Measurements from ENCODE around the gene OPN1MW. TPM values are rescaled to one million over a fixed set of nuclear protein-coding genes. Genes with fewer than 3 reads are reported as not detected.
"Not testable (repeated sequence)": the region's sequence is repeated elsewhere in the genome, so short reads cannot be mapped to it uniquely, and the experiment has no call there.

OPN1MW gene
- polyA plus RNA-seq (2012; rRNA removed), result not detected in 2 replicates
- polyA plus RNA-seq (2012; cell fraction: cytosol; rRNA removed), result not detected in 2 replicates
- not detected in 2 replicates for polyA plus RNA-seq (2012; cell fraction: nucleus; rRNA removed)

DNA sequence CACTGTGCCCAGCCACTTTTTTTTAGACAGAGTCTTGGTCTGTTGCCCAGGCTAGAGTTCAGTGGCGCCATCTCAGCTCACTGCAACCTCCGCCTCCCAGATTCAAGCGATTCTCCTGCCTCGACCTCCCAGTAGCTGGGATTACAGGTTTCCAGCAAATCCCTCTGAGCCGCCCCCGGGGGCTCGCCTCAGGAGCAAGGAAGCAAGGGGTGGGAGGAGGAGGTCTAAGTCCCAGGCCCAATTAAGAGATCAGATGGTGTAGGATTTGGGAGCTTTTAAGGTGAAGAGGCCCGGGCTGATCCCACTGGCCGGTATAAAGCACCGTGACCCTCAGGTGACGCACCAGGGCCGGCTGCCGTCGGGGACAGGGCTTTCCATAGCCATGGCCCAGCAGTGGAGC lies at the start of gene OPN1MW:
TSS of gene OPN1MW (plus strand) at position 301 of the 400 bp plus-strand sequence. CDS start at position 383, 82 bp downstream.
- H3K4me3 ChIP-seq (ENCODE audit: low read depth in 2 of 2, low read length in 1 of 2); CTCF ChIA-PET; H3K27ac ChIP-seq (ENCODE audit: low read depth in 2 of 2, low read length in 1 of 2); H3K4me1 ChIP-seq (ENCODE audit: control insufficient read depth in 1 of 2, insufficient read depth in 2 of 2, low read depth in 1 of 2, low read length in 1 of 2); H3K79me2 ChIP-seq (ENCODE audit: insufficient read depth); H3F3A ChIP-seq (replicated peaks; ENCODE audit: insufficient read depth); H3K4me2 ChIP-seq; POLR2A ChIA-PET; H3K9me2 ChIP-seq; H3K27me3 ChIP-seq (ENCODE audit: insufficient read depth); H3K9ac ChIP-seq; H3K9me3 ChIP-seq; H2AFZ ChIP-seq (ENCODE audit: low read depth); H3K36me3 ChIP-seq (replicated peaks in 1 of 2; ENCODE audit: control insufficient read depth in 1 of 2, insufficient read depth in 2 of 2, low read length in 1 of 2); H4K20me1 ChIP-seq (ENCODE audit: insufficient read depth); DNase-seq: not testable (repeated sequence)
- no CpG with 5 or more reads among the region's 14 CpGs for WGBS (ENCODE audit: low lambda C conversion rate)

DNA sequence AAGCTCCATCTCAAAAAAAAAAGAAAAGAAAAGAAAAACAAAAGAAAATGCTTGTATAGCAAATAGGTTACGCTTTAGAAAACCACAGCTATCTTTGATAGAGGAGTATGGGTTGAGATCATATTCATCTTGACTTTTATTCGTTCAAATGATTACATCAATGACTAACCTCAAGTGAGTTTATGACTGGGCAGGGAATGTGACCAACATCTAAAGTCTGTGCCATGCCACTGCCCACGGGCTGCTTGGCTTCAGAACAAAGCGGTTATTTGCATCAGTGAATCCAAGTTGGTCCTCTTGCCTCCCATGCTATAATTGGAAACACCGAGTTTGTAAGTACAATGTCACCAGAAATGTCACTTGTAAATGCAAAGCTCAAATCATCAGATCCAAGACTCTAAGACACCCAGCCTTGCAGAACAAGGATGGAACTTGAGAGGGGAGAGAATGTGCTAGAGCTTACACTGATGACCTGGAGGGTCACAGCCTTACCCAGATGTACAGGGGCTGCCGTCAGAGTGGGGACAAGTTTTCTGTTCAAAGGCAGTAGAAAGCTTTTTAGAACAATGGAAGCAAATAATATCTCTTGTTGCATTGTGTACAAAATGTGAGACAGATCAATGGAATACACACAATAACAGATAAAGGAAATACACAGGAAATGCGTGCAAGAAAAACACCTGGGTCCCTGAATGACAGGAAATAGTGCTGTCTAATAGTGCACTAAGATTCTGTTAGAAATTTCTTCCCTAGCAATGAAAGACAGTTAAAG lies 46.8 kb upstream of the OPN1MW start:
- WGBS (ENCODE audit: low lambda C conversion rate), result 33% methylated on average over 7 of the region's 7 CpGs
- no peaks in the 10 kb centered on the region for H3K79me2 ChIP-seq (ENCODE audit: insufficient read depth)
- no peak overlapping the region for H2AFZ ChIP-seq (ENCODE audit: low read depth)
- no peak overlapping the region for H3K27ac ChIP-seq (ENCODE audit: low read depth in 2 of 2, low read length in 1 of 2)
- no peak overlapping the region for H3K9ac ChIP-seq
- H4K20me1 ChIP-seq (ENCODE audit: insufficient read depth), result no peaks in the 10 kb centered on the region
- no peak overlapping the region for H3K4me2 ChIP-seq
- no peaks in the 10 kb centered on the region for H3K9me2 ChIP-seq
- H3K9me3 ChIP-seq, result no peaks in the 10 kb centered on the region
- ChIA-PET POLR2A (no interaction called here), CTCF (interaction anchor here (0.9 to 1.3 kb wide), 4 partner anchors 12 to 535 kb away, joined by 3 to 7 read pairs (median 6); no protein-coding TSS in a partner anchor)
- H3K4me3 ChIP-seq (ENCODE audit: low read depth in 2 of 2, low read length in 1 of 2), result no peak overlapping the region
- H3K27me3 ChIP-seq (ENCODE audit: insufficient read depth), result peaks cover 39% of the 10 kb centered on the region; the same call in 1 of the 2 replicates
- H3K4me1 ChIP-seq (ENCODE audit: control insufficient read depth in 1 of 2, insufficient read depth in 2 of 2, low read depth in 1 of 2, low read length in 1 of 2), result no peaks in the 10 kb centered on the region
- H3F3A ChIP-seq (replicated peaks; ENCODE audit: insufficient read depth), result no peaks in the 10 kb centered on the region
- DNase-seq, result no peak
- TF ChIP-seq, protein P1, sequence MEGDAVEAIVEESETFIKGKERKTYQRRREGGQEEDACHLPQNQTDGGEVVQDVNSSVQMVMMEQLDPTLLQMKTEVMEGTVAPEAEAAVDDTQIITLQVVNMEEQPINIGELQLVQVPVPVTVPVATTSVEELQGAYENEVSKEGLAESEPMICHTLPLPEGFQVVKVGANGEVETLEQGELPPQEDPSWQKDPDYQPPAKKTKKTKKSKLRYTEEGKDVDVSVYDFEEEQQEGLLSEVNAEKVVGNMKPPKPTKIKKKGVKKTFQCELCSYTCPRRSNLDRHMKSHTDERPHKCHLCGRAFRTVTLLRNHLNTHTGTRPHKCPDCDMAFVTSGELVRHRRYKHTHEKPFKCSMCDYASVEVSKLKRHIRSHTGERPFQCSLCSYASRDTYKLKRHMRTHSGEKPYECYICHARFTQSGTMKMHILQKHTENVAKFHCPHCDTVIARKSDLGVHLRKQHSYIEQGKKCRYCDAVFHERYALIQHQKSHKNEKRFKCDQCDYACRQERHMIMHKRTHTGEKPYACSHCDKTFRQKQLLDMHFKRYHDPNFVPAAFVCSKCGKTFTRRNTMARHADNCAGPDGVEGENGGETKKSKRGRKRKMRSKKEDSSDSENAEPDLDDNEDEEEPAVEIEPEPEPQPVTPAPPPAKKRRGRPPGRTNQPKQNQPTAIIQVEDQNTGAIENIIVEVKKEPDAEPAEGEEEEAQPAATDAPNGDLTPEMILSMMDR (IDR thresholded peaks at IDR 0.05), result no peak
- TF ChIP-seq, protein P2, sequence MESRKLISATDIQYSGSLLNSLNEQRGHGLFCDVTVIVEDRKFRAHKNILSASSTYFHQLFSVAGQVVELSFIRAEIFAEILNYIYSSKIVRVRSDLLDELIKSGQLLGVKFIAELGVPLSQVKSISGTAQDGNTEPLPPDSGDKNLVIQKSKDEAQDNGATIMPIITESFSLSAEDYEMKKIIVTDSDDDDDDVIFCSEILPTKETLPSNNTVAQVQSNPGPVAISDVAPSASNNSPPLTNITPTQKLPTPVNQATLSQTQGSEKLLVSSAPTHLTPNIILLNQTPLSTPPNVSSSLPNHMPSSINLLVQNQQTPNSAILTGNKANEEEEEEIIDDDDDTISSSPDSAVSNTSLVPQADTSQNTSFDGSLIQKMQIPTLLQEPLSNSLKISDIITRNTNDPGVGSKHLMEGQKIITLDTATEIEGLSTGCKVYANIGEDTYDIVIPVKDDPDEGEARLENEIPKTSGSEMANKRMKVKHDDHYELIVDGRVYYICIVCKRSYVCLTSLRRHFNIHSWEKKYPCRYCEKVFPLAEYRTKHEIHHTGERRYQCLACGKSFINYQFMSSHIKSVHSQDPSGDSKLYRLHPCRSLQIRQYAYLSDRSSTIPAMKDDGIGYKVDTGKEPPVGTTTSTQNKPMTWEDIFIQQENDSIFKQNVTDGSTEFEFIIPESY (IDR thresholded peaks at IDR 0.05; ENCODE audit: borderline replicate concordance, low read depth), result no peak
- TF ChIP-seq ELF1 (IDR thresholded peaks at IDR 0.05) (no peak), GABPA (IDR thresholded peaks at IDR 0.05; ENCODE audit: low read depth) (no peak), RFX5 (IDR thresholded peaks at IDR 0.05; ENCODE audit: low read length) (no peak), RCOR1 (IDR thresholded peaks at IDR 0.05; ENCODE audit: low read length) (no peak), FOXJ3 (CRISPR knock-in tag; IDR thresholded peaks at IDR 0.05) (no peak)
- H3K36me3 ChIP-seq (replicated peaks in 1 of 2; ENCODE audit: control insufficient read depth in 1 of 2, insufficient read depth in 2 of 2, low read length in 1 of 2), result no peaks in the 10 kb centered on the region

Measured in SK-N-SH (cell line).